ENCODE measurements around the gene MXRA8. TPM values are rescaled to one million over a fixed set of nuclear protein-coding genes. Genes with fewer than 3 reads are reported as not detected.
A peak's percentile ranks its signal among the peaks of the same experiment; 100 is the strongest.

Gene MXRA8
- total and polyA plus RNA-seq, 9 of the 15 experiments (the other 6 are each of a cell fraction or from before 2014, with no cell fraction given) = 0.66 to 11.3 (median 6.3) TPM

- TF ChIP-seq U2AF2 (optimal IDR thresholded peaks at IDR 0.05; ENCODE audit: low read depth, low read length) = no peak
- TF ChIP-seq ZNF79 (CRISPR knock-in tag; IDR thresholded peaks at IDR 0.05; ENCODE audit: low read depth) = no peak
- peak; percentile 79 for TF ChIP-seq POLR2G (IDR thresholded peaks at IDR 0.05; ENCODE audit: low read depth, low read length)
- no peak for TF ChIP-seq NCOA6 (IDR thresholded peaks at IDR 0.05)
- no peak for TF ChIP-seq ZNF316 (IDR thresholded peaks at IDR 0.05)
- 0 out of 2 replicates have a peak, but pooled peaks have one; percentile 13 for TF ChIP-seq MYNN (IDR thresholded peaks at IDR 0.05)
- no peak for TF ChIP-seq MYNN (CRISPR knock-in tag; IDR thresholded peaks at IDR 0.05)
- TF ChIP-seq POLR2B (IDR thresholded peaks at IDR 0.05; ENCODE audit: low read depth, partially characterized antibody) = peak; percentile 30
- TF ChIP-seq MBD1 (CRISPR knock-in tag; IDR thresholded peaks at IDR 0.05) = no peak
Measured at GRCh38 chr1:1312450-1313314, 45.7 kb downstream of the MXRA8 start (continued).
